Measurements from ENCODE around the gene SAMD11.

DNA sequence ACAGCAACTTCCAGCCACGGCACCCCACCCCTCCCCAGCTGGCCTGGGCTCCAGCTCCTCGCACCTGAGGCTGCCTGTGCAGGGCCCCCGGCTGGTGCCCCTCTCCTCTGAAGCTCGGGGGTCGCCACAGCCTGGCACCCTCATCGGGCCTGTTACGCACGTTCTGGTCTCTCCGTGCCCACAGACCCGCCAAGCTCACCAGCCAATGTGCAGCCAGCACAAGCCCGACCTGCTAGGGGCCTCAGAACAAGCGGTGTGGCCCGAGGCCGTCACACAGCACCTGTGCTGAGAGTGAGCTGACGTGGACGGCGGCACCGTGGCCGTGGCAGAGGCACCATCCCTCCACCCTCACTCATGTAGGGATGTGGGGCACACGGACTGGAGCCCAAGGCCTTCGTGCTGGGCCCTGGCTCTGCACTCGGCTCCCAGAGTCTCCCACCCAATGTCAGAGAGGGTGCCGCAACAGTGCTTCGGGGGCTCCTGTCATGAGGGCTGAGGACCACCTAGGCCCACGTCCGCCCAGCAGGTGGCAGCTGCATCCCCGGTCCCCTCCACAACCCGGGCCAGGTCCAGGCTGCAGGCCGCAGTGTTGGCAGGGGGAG, 4.4 kb upstream of the SAMD11 start:
- TF ChIP-seq, protein P1, sequence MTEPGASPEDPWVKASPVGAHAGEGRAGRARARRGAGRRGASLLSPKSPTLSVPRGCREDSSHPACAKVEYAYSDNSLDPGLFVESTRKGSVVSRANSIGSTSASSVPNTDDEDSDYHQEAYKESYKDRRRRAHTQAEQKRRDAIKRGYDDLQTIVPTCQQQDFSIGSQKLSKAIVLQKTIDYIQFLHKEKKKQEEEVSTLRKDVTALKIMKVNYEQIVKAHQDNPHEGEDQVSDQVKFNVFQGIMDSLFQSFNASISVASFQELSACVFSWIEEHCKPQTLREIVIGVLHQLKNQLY (CRISPR knock-in tag; IDR thresholded peaks at IDR 0.05): no peak
- TF ChIP-seq ZBTB21 (CRISPR knock-in tag; IDR thresholded peaks at IDR 0.05; ENCODE audit: borderline replicate concordance): no peak
- TF ChIP-seq, protein P2, sequence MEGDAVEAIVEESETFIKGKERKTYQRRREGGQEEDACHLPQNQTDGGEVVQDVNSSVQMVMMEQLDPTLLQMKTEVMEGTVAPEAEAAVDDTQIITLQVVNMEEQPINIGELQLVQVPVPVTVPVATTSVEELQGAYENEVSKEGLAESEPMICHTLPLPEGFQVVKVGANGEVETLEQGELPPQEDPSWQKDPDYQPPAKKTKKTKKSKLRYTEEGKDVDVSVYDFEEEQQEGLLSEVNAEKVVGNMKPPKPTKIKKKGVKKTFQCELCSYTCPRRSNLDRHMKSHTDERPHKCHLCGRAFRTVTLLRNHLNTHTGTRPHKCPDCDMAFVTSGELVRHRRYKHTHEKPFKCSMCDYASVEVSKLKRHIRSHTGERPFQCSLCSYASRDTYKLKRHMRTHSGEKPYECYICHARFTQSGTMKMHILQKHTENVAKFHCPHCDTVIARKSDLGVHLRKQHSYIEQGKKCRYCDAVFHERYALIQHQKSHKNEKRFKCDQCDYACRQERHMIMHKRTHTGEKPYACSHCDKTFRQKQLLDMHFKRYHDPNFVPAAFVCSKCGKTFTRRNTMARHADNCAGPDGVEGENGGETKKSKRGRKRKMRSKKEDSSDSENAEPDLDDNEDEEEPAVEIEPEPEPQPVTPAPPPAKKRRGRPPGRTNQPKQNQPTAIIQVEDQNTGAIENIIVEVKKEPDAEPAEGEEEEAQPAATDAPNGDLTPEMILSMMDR (IDR thresholded peaks at IDR 0.05): no peak
